Measurements from ENCODE around the gene TANC2. TPM values are rescaled to one million over a fixed set of nuclear protein-coding genes. Genes with fewer than 3 reads are reported as not detected.

Gene TANC2
- 3.8 TPM for total RNA-seq

- DNase-seq (ENCODE audit: low spot score in 2 of 2): peak; percentile 56 to 90
- intact Hi-C loops (cut with DNase I): loop anchor here (5.0 kb wide), 1 partner anchor 94 kb away; no protein-coding TSS in a partner anchor
- Histone ChIP-seq H3K4me3 (peak within 1 kb of the TSS; percentile 74 to 98), H3K9me3 (no peaks in the 10 kb centered on the region), H3K4me1 (peaks cover 0 to 7% of the 10 kb centered on the region in 2 donors), H3K27ac (peak within 1 kb of the TSS; percentile 77 to 87), H3K27me3 (no peaks in the 10 kb centered on the region), H3K36me3 (no peaks in the 10 kb centered on the region)
- no peak for TF ChIP-seq CTCF (IDR thresholded peaks at IDR 0.05)
Observed at GRCh38 chr17:62965686-62966425, at the start of gene TANC2. Gene TANC2, plus strand, starts transcription at chr17:62966235. Its CDS starts 43,325 bp downstream, at chr17:63009560.

- Histone ChIP-seq H3K4me3 (no peak overlapping the region), H3K27me3 (no peaks in the 10 kb centered on the region), H3K27ac (no peak overlapping the region), H3K36me3 (no peaks in the 10 kb centered on the region), H3K4me1 (no peaks in the 10 kb centered on the region), H3K9me3 (no peaks in the 10 kb centered on the region)
- no peak for TF ChIP-seq CTCF (IDR thresholded peaks at IDR 0.05)
- intact Hi-C loops (cut with DNase I): no loop called here
- no peak for DNase-seq (ENCODE audit: low spot score in 2 of 2)
Observed at GRCh38 chr17:62916684-62917571, 49.1 kb upstream of the TANC2 start.

GRCh38 chr17:62919388-62919787, 46.6 kb upstream of the TANC2 start:
- TF ChIP-seq CTCF (IDR thresholded peaks at IDR 0.05): no peak
- Histone ChIP-seq H3K27ac (no peak overlapping the region), H3K9me3 (no peaks in the 10 kb centered on the region), H3K36me3 (no peaks in the 10 kb centered on the region), H3K27me3 (no peaks in the 10 kb centered on the region), H3K4me1 (no peaks in the 10 kb centered on the region), H3K4me3 (no peak overlapping the region)
- intact Hi-C loops (cut with DNase I): no loop called here
- no peak for DNase-seq (ENCODE audit: low spot score in 2 of 2)

GRCh38 chr17:62920300-62920699, 45.7 kb upstream of the TANC2 start:
- no peaks in the 10 kb centered on the region for H3K4me1 ChIP-seq
- intact Hi-C loops (cut with DNase I): no loop called here
- H3K4me3 ChIP-seq: no peak overlapping the region
- H3K36me3 ChIP-seq: no peaks in the 10 kb centered on the region
- no peaks in the 10 kb centered on the region for H3K9me3 ChIP-seq
- no peak for DNase-seq (ENCODE audit: low spot score in 2 of 2)
- no peak overlapping the region for H3K27ac ChIP-seq
- no peaks in the 10 kb centered on the region for H3K27me3 ChIP-seq
- no peak for TF ChIP-seq CTCF (IDR thresholded peaks at IDR 0.05)

GRCh38 chr17:62921817-62922216, 44.2 kb upstream of the TANC2 start:
- DNase-seq (ENCODE audit: low spot score in 2 of 2): no peak
- no peak for TF ChIP-seq CTCF (IDR thresholded peaks at IDR 0.05)
- H3K36me3 ChIP-seq: no peaks in the 10 kb centered on the region
- H3K27ac ChIP-seq: no peak overlapping the region
- H3K4me3 ChIP-seq: no peak overlapping the region
- H3K4me1 ChIP-seq: no peaks in the 10 kb centered on the region
- H3K9me3 ChIP-seq: no peaks in the 10 kb centered on the region
- intact Hi-C loops (cut with DNase I): no loop called here
- H3K27me3 ChIP-seq: no peaks in the 10 kb centered on the region
